ENCODE measurements around the gene KRT81.
"Not testable (repeated sequence)": the region's sequence is repeated elsewhere in the genome, so short reads cannot be mapped to it uniquely, and the experiment has no call there.

KRT81 gene

GRCh38 chr12:52313926-52314325, 22.6 kb upstream of the KRT81 start:
- TF ChIP-seq JUND (IDR thresholded peaks at IDR 0.05; ENCODE audit: low read depth) = no peak
- DNase-seq (ENCODE audit: low read depth in 1 of 2, low spot score in 1 of 2) = peak; percentile 40 to 61
- in situ Hi-C loops (cut with HindIII; ENCODE audit: low pct_unique_long_range_greater_than_20kb, low sequenced_read_pairs) = no loop called here

- TF ChIP-seq JUND (IDR thresholded peaks at IDR 0.05; ENCODE audit: low read depth) = no peak
- DNase-seq (ENCODE audit: low read depth in 1 of 2, low spot score in 1 of 2) = no peak
- in situ Hi-C loops (cut with HindIII; ENCODE audit: low pct_unique_long_range_greater_than_20kb, low sequenced_read_pairs) = no loop called here
These were observed 22.1 kb upstream of the KRT81 start for GRCh38 chr12:52313461-52313860.

- TF ChIP-seq JUND (IDR thresholded peaks at IDR 0.05; ENCODE audit: low read depth) = no peak
- DNase-seq (ENCODE audit: low read depth in 1 of 2, low spot score in 1 of 2) = no peak
- in situ Hi-C loops (cut with HindIII; ENCODE audit: low pct_unique_long_range_greater_than_20kb, low sequenced_read_pairs) = no loop called here
These were observed 20.8 kb upstream of the KRT81 start for GRCh38 chr12:52312086-52312485.

- no peak for TF ChIP-seq JUND (IDR thresholded peaks at IDR 0.05; ENCODE audit: low read depth)
- in situ Hi-C loops (cut with HindIII; ENCODE audit: low pct_unique_long_range_greater_than_20kb, low sequenced_read_pairs) = no loop called here
- no peak for DNase-seq (ENCODE audit: low read depth in 1 of 2, low spot score in 1 of 2)
These were observed 19.9 kb upstream of the KRT81 start for GRCh38 chr12:52311285-52311648.

GRCh38 chr12:52310622-52311284, 19.4 kb upstream of the KRT81 start:
- TF ChIP-seq JUND (IDR thresholded peaks at IDR 0.05; ENCODE audit: low read depth) = no peak
- in situ Hi-C loops (cut with HindIII; ENCODE audit: low pct_unique_long_range_greater_than_20kb, low sequenced_read_pairs) = no loop called here
- DNase-seq (ENCODE audit: low read depth in 1 of 2, low spot score in 1 of 2) = no peak

GRCh38 chr12:52308806-52309425, 17.6 kb upstream of the KRT81 start:
- in situ Hi-C loops (cut with HindIII; ENCODE audit: low pct_unique_long_range_greater_than_20kb, low sequenced_read_pairs) = no loop called here
- no peak for DNase-seq (ENCODE audit: low read depth in 1 of 2, low spot score in 1 of 2)
- no peak for TF ChIP-seq JUND (IDR thresholded peaks at IDR 0.05; ENCODE audit: low read depth)

- peak; percentile 67 to 78 for DNase-seq (ENCODE audit: low read depth in 1 of 2, low spot score in 1 of 2)
- TF ChIP-seq JUND (IDR thresholded peaks at IDR 0.05; ENCODE audit: low read depth) = no peak
- in situ Hi-C loops (cut with HindIII; ENCODE audit: low pct_unique_long_range_greater_than_20kb, low sequenced_read_pairs) = no loop called here
These were observed 16.8 kb upstream of the KRT81 start for GRCh38 chr12:52307836-52308805.

GRCh38 chr12:52306731-52307130, 15.4 kb upstream of the KRT81 start:
- TF ChIP-seq JUND (IDR thresholded peaks at IDR 0.05; ENCODE audit: low read depth) = no peak
- no peak for DNase-seq (ENCODE audit: low read depth in 1 of 2, low spot score in 1 of 2)
- in situ Hi-C loops (cut with HindIII; ENCODE audit: low pct_unique_long_range_greater_than_20kb, low sequenced_read_pairs) = no loop called here

- TF ChIP-seq JUND (IDR thresholded peaks at IDR 0.05; ENCODE audit: low read depth) = no peak
- DNase-seq (ENCODE audit: low read depth in 1 of 2, low spot score in 1 of 2) = no peak
- in situ Hi-C loops (cut with HindIII; ENCODE audit: low pct_unique_long_range_greater_than_20kb, low sequenced_read_pairs) = no loop called here
These were observed 14.8 kb upstream of the KRT81 start for GRCh38 chr12:52305921-52306705.

GRCh38 chr12:52304941-52305411, 13.6 kb upstream of the KRT81 start:
- DNase-seq (ENCODE audit: low read depth in 1 of 2, low spot score in 1 of 2); in situ Hi-C loops (cut with HindIII; ENCODE audit: low pct_unique_long_range_greater_than_20kb, low sequenced_read_pairs): not testable (repeated sequence)

- DNase-seq (ENCODE audit: low read depth in 1 of 2, low spot score in 1 of 2); in situ Hi-C loops (cut with HindIII; ENCODE audit: low pct_unique_long_range_greater_than_20kb, low sequenced_read_pairs): not testable (repeated sequence)
These were observed 11.0 kb upstream of the KRT81 start for GRCh38 chr12:52302242-52302914.

GRCh38 chr12:52301721-52302120, 10.4 kb upstream of the KRT81 start:
- in situ Hi-C loops (cut with HindIII; ENCODE audit: low pct_unique_long_range_greater_than_20kb, low sequenced_read_pairs); DNase-seq (ENCODE audit: low read depth in 1 of 2, low spot score in 1 of 2): not testable (repeated sequence)

Data from T47D (cell line).